Subcutaneous adipose tissue (tissue), 4 donors: ENCODE measurements around the gene MACROD1. TPM values are rescaled to one million over a fixed set of nuclear protein-coding genes. Genes with fewer than 3 reads are reported as not detected.

Source experiments
- CTCF ChIP-seq: fragments of 450-650 bp; IDR thresholded peaks from one replicate; pipeline ENCODE4 v1.5.1; 2016; ENCODE audit warnings: low read depth, mild to moderate bottlenecking, control low read depth, antibody characterized with exemption, moderate library complexity
- total RNA-seq, 4 donors: library from RNA; depleted of rRNA; stranded (reverse); fragments of >200 nt; gene quantifications; one replicate each; pipeline ENCODE4 v1.1.0, GENCODE V29; 2016

The MACROD1 gene
- total RNA-seq, 4 donors from 2014 or later = 8.0 to 24.0 (median 19.8) TPM

DNA sequence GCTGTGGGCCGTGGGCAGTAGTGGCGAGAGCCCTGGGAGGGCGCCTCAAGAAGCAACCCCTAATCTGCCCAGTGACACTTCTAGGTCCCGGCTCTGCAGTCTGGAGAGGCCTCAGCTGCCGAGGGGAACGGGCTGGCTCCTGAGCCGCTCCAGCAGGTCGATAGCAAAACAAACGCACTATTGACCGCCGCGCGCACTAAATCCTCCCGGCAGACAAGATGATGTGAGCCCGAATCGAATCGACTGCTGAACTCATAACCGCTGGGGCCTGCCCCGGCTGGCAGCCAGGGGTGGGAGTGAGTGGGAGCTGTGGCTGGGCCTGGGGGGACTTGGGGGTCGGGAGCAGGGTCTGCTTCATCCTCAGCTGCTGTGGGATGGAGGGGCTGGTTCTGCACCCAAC is 94.1 kb downstream of the MACROD1 start:
- TF ChIP-seq CTCF = no peak

GRCh38 chr11:64070314-64070681 is 95.6 kb downstream of the MACROD1 start:
- TF ChIP-seq CTCF = no peak

GRCh38 chr11:64069401-64070313 is 96.3 kb downstream of the MACROD1 start:
- TF ChIP-seq CTCF = no peak

- no peak for TF ChIP-seq CTCF
These were observed 97.1 kb downstream of the MACROD1 start for GRCh38 chr11:64068705-64069400.

DNA sequence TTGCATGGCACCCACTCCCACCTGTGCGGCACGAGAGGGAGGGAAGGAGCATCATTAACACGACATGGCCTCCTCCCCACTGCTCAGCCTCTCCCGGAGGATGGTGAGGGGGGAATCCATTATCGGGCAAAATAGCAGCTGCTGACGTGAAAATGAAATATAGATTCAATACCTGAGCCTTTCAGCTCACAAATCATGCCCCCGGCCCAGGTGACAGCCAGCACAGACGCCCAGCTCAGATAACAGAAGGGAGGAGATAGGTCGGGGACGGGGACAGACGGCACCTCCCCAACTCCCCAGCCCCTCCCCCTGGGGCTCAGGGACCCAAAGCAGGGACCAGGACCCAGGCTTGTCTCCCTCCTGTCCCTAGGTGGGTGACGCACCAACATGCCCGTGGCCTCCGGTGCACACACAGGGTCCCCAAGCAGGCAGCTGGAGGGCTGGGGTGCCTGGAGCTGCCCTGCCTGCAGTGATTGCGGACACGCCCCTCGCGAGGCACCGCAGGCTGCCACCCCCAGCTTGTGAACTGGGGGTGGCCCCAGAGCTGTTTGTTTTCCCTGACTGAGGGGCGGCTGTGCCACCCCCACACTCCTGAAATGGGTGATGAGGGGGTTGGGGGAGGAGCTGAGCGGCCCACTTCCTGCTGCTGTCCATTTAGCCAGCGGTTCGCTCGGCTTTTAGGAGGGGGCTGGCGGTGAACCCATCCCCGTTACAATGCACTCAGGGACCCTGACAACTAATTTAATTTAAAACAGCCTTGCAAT is 98.5 kb downstream of the MACROD1 start:
- TF ChIP-seq CTCF = no peak

GRCh38 chr11:64065712-64066111 is 100.2 kb downstream of the MACROD1 start:
- no peak for TF ChIP-seq CTCF

DNA sequence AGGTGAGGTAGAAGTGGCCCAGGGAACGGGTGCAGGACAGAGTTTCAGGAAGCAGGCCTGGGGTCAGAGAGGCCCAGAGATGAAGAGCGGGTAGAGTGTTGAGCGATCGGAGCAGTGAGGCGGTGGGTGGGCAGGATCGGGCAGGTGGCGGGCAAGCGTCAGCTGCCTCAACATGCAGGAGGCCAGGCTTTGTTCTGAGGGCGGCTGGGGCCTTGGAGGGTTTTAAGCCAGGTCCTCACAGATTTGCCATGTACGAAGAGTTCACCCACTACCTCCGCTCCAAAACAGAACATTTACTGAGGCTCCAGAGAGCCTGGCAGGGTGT is 100.8 kb downstream of the MACROD1 start:
- TF ChIP-seq CTCF = no peak
